Stomach (tissue), 4 donors: ENCODE results near the gene PRTN3.

ENCODE experiments used
- CTCF ChIP-seq, 7 experiments: fragments of 450-650 bp in 4 of 7; fragments of 200-600 bp in 3 of 7; sonication (generic) in 3 of 7; IDR thresholded peaks; one replicate each; pipeline ENCODE4 v1.5.1; 2016 to 2019; ENCODE audit warnings: antibody characterized with exemption in 7 of 7, control low read depth in 2 of 7, mild to moderate bottlenecking in 1 of 7
- EP300 ChIP-seq: sonication (generic); formaldehyde crosslinking; IDR thresholded peaks from one replicate; pipeline ENCODE4 v1.6.1; 2017; ENCODE audit warnings: antibody characterized with exemption
- POLR2A ChIP-seq, 4 donors: fragments of 450-650 bp; IDR thresholded peaks; one replicate each; pipeline ENCODE4 v1.6.1; 2016; ENCODE audit warnings: antibody characterized with exemption in 4 of 4, control low read depth in 2 of 4, mild to moderate bottlenecking in 1 of 4, moderate library complexity in 1 of 4

- TF ChIP-seq CTCF (IDR thresholded peaks at IDR 0.05), result no peak
- no peak for TF ChIP-seq POLR2A (IDR thresholded peaks at IDR 0.05)
- no peak for TF ChIP-seq EP300
Observed at GRCh38 chr19:815079-815774, 25.6 kb upstream of the PRTN3 start.
